ENCODE results near the gene FRMD4A. TPM values are rescaled to one million over a fixed set of nuclear protein-coding genes. Genes with fewer than 3 reads are reported as not detected.
A peak's percentile ranks its signal among the peaks of the same experiment; 100 is the strongest.

The FRMD4A gene
- total and polyA plus RNA-seq, 10 of the 15 experiments (the other 5 are each of a cell fraction or from before 2014, with no cell fraction given), result 17.8 to 75.2 (median 39.1) TPM

DNA sequence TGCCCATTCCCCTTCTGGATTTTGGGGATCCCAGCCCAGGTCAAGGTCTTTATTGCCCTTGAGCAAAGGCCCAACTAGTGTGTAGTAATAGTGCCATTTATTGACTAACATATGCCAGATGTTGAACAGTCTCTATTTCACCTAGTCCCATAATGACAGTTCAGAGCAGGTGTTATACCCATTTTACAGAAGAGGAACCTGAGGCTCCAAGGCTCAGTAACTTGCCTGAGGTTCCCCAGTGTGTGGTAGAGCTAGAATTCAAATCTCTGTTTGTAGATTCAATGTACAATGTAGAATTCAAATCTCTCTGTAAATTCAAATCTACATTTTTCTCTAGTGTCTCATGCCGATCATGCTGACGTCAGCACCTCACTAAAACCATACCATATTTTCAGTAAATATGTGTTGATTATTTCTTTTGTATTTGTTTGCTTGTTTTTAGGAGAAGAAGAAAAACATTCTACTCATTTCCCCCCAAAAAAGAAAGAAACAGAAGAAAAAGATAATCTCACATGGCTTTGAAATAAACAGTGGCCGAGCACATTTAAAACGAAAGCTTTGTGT lies 414.3 kb downstream of the FRMD4A start:
- no peaks in the 10 kb centered on the region for H3K27me3 ChIP-seq (replicated peaks in 1 of 2; ENCODE audit: control insufficient read depth in 2 of 2, insufficient read depth in 2 of 2, low read length in 1 of 2)
- SMC1A ChIA-PET (ENCODE audit: uncharacterized antibody, unreplicated experiment), result no interaction called here
- H3K4me1 ChIP-seq (ENCODE audit: control insufficient read depth, insufficient read depth, low read length), result peaks cover 10% of the 10 kb centered on the region
- WGBS (ENCODE audit: insufficient coverage, insufficient replicate concordance, low lambda C conversion rate, missing lambda C conversion rate), result 61% methylated on average over 4 of the region's 4 CpGs
- H3K36me3 ChIP-seq (ENCODE audit: control insufficient read depth in 2 of 2, insufficient read depth in 2 of 2, low read length in 1 of 2), result no peaks in the 10 kb centered on the region; a peak in 2 of 4 replicates
- RAD21 ChIA-PET (ENCODE audit: unreplicated experiment), result interaction anchor here (1.0 to 2.0 kb wide), 2 partner anchors 13 to 129 kb away, joined by 4 read pairs; no protein-coding TSS in a partner anchor
- H4K20me1 ChIP-seq (ENCODE audit: control insufficient read depth, insufficient read depth), result no peaks in the 10 kb centered on the region
- H3K79me2 ChIP-seq (ENCODE audit: control insufficient read depth, insufficient read depth, low read length), result no peaks in the 10 kb centered on the region; the same call in none of the 2 replicates
- TF ChIP-seq, protein P1, sequence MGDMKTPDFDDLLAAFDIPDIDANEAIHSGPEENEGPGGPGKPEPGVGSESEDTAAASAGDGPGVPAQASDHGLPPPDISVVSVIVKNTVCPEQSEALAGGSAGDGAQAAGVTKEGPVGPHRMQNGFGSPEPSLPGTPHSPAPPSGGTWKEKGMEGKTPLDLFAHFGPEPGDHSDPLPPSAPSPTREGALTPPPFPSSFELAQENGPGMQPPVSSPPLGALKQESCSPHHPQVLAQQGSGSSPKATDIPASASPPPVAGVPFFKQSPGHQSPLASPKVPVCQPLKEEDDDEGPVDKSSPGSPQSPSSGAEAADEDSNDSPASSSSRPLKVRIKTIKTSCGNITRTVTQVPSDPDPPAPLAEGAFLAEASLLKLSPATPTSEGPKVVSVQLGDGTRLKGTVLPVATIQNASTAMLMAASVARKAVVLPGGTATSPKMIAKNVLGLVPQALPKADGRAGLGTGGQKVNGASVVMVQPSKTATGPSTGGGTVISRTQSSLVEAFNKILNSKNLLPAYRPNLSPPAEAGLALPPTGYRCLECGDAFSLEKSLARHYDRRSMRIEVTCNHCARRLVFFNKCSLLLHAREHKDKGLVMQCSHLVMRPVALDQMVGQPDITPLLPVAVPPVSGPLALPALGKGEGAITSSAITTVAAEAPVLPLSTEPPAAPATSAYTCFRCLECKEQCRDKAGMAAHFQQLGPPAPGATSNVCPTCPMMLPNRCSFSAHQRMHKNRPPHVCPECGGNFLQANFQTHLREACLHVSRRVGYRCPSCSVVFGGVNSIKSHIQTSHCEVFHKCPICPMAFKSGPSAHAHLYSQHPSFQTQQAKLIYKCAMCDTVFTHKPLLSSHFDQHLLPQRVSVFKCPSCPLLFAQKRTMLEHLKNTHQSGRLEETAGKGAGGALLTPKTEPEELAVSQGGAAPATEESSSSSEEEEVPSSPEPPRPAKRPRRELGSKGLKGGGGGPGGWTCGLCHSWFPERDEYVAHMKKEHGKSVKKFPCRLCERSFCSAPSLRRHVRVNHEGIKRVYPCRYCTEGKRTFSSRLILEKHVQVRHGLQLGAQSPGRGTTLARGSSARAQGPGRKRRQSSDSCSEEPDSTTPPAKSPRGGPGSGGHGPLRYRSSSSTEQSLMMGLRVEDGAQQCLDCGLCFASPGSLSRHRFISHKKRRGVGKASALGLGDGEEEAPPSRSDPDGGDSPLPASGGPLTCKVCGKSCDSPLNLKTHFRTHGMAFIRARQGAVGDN (IDR thresholded peaks at IDR 0.05), result no peak
- TF ChIP-seq STAT3 (IDR thresholded peaks at IDR 0.05; ENCODE audit: low read depth, low read length) (no peak), POU2F2 (IDR thresholded peaks at IDR 0.05; ENCODE audit: borderline replicate concordance, low read depth, low read length) (no peak), SUZ12 (IDR thresholded peaks at IDR 0.05; ENCODE audit: unreplicated experiment) (no peak), ZNF384 (IDR thresholded peaks at IDR 0.05; ENCODE audit: borderline replicate concordance, low read depth, low read length) (no peak), NR2F1 (conservative IDR thresholded peaks at IDR 0.05) (no peak)
- TF ChIP-seq, protein P2, sequence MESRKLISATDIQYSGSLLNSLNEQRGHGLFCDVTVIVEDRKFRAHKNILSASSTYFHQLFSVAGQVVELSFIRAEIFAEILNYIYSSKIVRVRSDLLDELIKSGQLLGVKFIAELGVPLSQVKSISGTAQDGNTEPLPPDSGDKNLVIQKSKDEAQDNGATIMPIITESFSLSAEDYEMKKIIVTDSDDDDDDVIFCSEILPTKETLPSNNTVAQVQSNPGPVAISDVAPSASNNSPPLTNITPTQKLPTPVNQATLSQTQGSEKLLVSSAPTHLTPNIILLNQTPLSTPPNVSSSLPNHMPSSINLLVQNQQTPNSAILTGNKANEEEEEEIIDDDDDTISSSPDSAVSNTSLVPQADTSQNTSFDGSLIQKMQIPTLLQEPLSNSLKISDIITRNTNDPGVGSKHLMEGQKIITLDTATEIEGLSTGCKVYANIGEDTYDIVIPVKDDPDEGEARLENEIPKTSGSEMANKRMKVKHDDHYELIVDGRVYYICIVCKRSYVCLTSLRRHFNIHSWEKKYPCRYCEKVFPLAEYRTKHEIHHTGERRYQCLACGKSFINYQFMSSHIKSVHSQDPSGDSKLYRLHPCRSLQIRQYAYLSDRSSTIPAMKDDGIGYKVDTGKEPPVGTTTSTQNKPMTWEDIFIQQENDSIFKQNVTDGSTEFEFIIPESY (IDR thresholded peaks at IDR 0.05), result no peak
- TF ChIP-seq, protein P3, sequence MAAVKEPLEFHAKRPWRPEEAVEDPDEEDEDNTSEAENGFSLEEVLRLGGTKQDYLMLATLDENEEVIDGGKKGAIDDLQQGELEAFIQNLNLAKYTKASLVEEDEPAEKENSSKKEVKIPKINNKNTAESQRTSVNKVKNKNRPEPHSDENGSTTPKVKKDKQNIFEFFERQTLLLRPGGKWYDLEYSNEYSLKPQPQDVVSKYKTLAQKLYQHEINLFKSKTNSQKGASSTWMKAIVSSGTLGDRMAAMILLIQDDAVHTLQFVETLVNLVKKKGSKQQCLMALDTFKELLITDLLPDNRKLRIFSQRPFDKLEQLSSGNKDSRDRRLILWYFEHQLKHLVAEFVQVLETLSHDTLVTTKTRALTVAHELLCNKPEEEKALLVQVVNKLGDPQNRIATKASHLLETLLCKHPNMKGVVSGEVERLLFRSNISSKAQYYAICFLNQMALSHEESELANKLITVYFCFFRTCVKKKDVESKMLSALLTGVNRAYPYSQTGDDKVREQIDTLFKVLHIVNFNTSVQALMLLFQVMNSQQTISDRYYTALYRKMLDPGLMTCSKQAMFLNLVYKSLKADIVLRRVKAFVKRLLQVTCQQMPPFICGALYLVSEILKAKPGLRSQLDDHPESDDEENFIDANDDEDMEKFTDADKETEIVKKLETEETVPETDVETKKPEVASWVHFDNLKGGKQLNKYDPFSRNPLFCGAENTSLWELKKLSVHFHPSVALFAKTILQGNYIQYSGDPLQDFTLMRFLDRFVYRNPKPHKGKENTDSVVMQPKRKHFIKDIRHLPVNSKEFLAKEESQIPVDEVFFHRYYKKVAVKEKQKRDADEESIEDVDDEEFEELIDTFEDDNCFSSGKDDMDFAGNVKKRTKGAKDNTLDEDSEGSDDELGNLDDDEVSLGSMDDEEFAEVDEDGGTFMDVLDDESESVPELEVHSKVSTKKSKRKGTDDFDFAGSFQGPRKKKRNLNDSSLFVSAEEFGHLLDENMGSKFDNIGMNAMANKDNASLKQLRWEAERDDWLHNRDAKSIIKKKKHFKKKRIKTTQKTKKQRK (IDR thresholded peaks at IDR 0.05; ENCODE audit: low read depth, low read length), result no peak
- intact Hi-C loops (cut with micrococcal nuclease; ENCODE audit: unreplicated experiment) (no loop called here), in situ Hi-C loops (cut with MboI) (no loop called here)
- POLR2A ChIA-PET, result no interaction called here
- H3K9me3 ChIP-seq (replicated peaks; ENCODE audit: control insufficient read depth, insufficient read depth, low read length), result no peaks in the 10 kb centered on the region; the same call in 2 of the 3 replicates
- CTCF ChIA-PET, result interaction anchor here (0.5 to 1.0 kb wide), 2 partner anchors 11 to 128 kb away, joined by 3 read pairs; no protein-coding TSS in a partner anchor
- no peak overlapping the region for H3K4me3 ChIP-seq
- H3K9ac ChIP-seq (ENCODE audit: control insufficient read depth, insufficient read depth, low read length), result no peak overlapping the region
- no TSS peak for BruUV-seq (replicated peaks)
- H3K27ac ChIP-seq (ENCODE audit: control insufficient read depth, insufficient read depth), result no peak overlapping the region; the same call in 1 of the 2 replicates
- no peak overlapping the region for H3K4me2 ChIP-seq (ENCODE audit: control insufficient read depth, insufficient read depth)
- peak; percentile 50 for ATAC-seq
- H2AFZ ChIP-seq (ENCODE audit: control insufficient read depth, low read depth, low read length), result no peak overlapping the region
- DNase-seq (ENCODE audit: low read depth, low spot score), result no peak
- no peak for FAIRE-seq

Measured in GM12878 (cell line).